ENCODE measurements around the gene ARID3B. TPM values are rescaled to one million over a fixed set of nuclear protein-coding genes. Genes with fewer than 3 reads are reported as not detected.

ARID3B gene
- total and polyA plus RNA-seq, 9 donors, result 1.2 to 4.9 (median 2.7) TPM

DNA sequence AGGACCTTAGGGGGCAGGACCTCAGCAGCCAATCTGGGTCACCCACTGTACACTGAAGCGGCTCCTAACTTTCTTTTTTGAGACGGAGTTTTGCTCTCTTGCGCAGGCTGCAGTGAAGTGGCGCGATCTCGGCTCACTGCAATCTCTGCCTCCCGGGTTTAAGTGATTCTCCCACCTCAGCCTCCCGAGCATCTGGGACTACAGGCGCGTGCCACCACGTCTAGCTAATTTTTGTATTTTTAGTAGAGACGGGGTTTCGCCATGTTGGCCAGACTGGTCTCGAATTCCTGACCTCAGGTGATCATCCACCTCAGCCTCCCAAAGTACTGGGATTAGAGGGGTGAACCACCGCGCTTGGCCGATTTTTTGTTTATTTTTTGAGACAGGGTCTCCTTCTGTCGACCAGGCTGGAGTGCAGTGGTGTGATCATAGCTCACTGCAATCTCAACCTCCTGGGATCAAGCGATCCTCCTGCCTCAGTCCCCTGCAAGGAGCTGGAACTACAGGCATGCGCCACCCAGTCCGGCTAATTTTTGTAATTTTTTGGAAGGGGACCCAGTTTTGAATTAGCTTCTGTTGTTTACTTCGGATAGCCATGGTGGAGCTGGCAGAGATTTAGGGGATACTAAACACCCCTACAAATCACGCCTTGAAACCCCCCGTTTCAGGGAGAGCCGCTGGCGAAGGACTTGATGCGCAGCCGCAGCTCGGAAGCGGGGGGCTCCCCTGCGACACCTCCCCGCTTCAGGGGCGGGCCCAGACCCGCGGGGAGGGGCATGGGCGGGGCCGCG, 73.1 kb downstream of the ARID3B start:
- 29 to 36% (median 35%) methylated on average over 36 to 38 of the region's 38 CpGs for WGBS, 3 donors
- peaks cover 11% of the 10 kb centered on the region for H3K4me1 ChIP-seq (ENCODE audit: insufficient read depth)
- no peaks in the 10 kb centered on the region for H3K9me3 ChIP-seq
- H3K36me3 ChIP-seq, result no peaks in the 10 kb centered on the region
- peak overlapping the region in 1 of 2 donors; percentile 90 for H3K27ac ChIP-seq
- no peaks in the 10 kb centered on the region for H3K27me3 ChIP-seq
- no peak for DNase-seq
- intact Hi-C loops (cut with DNase I), result no loop called here
- peak overlapping the region; percentile 91 for H3K4me3 ChIP-seq
- TF ChIP-seq EP300 (IDR thresholded peaks at IDR 0.05) (no peak), POLR2A (IDR thresholded peaks at IDR 0.05) (no peak)
- TF ChIP-seq, protein P1, sequence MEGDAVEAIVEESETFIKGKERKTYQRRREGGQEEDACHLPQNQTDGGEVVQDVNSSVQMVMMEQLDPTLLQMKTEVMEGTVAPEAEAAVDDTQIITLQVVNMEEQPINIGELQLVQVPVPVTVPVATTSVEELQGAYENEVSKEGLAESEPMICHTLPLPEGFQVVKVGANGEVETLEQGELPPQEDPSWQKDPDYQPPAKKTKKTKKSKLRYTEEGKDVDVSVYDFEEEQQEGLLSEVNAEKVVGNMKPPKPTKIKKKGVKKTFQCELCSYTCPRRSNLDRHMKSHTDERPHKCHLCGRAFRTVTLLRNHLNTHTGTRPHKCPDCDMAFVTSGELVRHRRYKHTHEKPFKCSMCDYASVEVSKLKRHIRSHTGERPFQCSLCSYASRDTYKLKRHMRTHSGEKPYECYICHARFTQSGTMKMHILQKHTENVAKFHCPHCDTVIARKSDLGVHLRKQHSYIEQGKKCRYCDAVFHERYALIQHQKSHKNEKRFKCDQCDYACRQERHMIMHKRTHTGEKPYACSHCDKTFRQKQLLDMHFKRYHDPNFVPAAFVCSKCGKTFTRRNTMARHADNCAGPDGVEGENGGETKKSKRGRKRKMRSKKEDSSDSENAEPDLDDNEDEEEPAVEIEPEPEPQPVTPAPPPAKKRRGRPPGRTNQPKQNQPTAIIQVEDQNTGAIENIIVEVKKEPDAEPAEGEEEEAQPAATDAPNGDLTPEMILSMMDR (IDR thresholded peaks at IDR 0.05), result no peak

DNA sequence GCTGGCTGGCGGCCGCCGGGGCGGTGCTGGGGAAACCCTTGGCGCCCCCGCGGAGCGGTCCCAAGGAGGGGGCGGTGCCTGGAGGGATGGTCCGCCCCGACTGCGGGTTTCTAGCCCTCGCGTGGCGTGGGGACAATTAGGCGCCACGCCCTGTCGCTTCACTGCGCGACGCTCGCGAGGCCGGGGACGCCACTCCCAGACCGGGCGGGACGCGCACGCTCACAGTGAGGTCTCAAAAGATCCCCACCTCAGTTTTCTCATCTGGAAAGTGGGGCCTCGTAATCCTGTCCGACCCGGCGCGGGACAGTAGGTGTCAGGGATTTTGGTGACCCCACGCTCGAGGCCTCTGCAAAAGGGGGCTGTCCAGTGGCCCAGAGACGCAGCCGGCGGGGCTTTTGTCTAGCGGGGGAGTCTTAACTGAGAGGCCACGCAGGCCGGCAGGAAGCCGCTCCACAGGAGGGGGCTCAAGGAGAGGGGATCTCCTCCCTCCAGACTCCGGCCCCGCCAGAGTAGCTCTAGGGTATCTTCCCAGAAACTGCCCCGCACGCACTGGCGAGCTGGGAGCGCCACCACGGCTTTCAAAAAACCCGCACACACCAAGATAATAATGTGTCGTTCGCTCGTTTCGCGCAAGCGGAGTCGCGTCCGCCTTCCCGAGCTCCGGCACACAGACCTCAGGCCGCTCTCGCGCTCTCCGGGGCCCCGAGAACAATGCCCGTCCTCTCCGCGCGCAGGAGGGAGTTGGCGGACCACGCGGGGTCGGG, 73.9 kb downstream of the ARID3B start:
- TF ChIP-seq POLR2A (IDR thresholded peaks at IDR 0.05), result no peak
- TF ChIP-seq, protein P1 (IDR thresholded peaks at IDR 0.05), result no peak
- peaks cover 11% of the 10 kb centered on the region for H3K4me1 ChIP-seq (ENCODE audit: insufficient read depth)
- WGBS, 3 donors, result 0 to 1% (median 1%) methylated on average over 35 to 76 of the region's 76 CpGs
- H3K36me3 ChIP-seq, result no peaks in the 10 kb centered on the region
- DNase-seq, result peak; percentile 81 to 91 (median 87)
- peak overlapping the region; percentile 70 to 90 for H3K27ac ChIP-seq
- intact Hi-C loops (cut with DNase I), result loop anchor here in 2 of 4 donors (5.0 kb wide), 2 partner anchors 73 to 158 kb away; partner anchors contain the start of gene ARID3B (in 2 of the 2)
- no peaks in the 10 kb centered on the region for H3K9me3 ChIP-seq
- H3K27me3 ChIP-seq, result no peaks in the 10 kb centered on the region
- peak overlapping the region; percentile 91 for H3K4me3 ChIP-seq

DNA sequence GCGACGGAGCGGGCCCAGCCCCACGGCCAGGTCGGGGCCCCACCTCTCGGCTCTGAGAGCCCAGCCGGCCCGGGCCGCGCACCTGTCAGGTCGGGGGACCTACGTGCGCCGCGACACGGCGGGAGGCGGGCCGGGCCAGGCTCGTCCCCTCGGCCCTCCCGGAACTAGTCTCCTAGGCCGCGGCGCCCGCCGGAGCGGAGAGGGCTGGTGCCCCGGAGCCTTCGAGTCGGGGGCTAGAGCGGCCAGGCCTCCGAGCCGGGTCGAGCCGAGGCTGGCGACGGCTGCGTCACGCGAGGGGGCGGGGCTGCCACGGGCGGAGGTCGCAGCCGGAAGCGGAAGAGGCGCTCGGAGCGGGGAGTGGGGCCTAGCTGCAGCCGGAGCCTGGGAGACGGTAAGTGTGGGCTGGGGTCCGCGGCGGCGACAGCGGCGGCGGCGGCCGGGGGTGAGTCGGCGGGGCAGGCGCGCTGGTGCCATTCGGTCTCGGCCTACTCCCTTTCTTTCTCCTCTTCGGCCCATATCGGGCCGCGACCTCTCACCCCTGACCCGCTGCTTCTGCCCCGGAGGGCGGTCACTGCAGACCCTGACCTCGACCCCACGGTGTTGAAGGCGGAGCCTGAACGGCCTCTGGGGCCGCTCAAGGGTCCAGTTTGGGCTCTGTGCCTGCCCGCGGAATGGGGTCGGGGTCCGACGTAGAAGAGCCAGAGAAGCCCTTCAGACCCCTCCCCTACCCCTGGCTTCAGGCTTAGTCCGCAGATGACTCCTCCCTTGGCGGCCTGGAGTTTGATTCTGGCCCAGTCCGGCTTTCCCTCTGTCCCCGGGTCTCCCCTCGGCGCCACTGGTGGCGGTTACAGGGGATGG, 74.7 kb downstream of the ARID3B start, which contains the start of gene CLK3:
Gene CLK3, plus strand, starts transcription at position 329 of the 858 bp plus-strand sequence. CDS start 3,361 bp downstream, outside the sequence.
- peak within 1 kb of the TSS; percentile 91 for H3K4me3 ChIP-seq
- H3K4me1 ChIP-seq (ENCODE audit: insufficient read depth), result peaks cover 6% of the 10 kb centered on the region
- intact Hi-C loops (cut with DNase I), result loop anchor here in 3 of 4 donors (2.0 to 5.0 kb wide), 3 partner anchors 73 to 158 kb away; partner anchors contain the start of gene ARID3B (in 3 of the 3)
- H3K36me3 ChIP-seq, result no peaks in the 10 kb centered on the region
- peak within 1 kb of the TSS; percentile 90 to 91 for H3K27ac ChIP-seq
- peak; percentile 71 for TF ChIP-seq POLR2A (IDR thresholded peaks at IDR 0.05)
- no peak for TF ChIP-seq EP300 (IDR thresholded peaks at IDR 0.05)
- TF ChIP-seq, protein P1 (IDR thresholded peaks at IDR 0.05), result no peak
- H3K27me3 ChIP-seq, result no peaks in the 10 kb centered on the region
- DNase-seq, result peak; percentile 96 to 98 (median 97)
- no peaks in the 10 kb centered on the region for H3K9me3 ChIP-seq
- WGBS, 3 donors, result 0% methylated on average over 22 to 91 of the region's 91 CpGs
